ENCODE results near the gene NDUFS6.

The NDUFS6 gene

GRCh38 chr5:1856596-1857255 is 55.5 kb downstream of the NDUFS6 start:
- no peaks in the 10 kb centered on the region for H3K9me3 ChIP-seq (replicated peaks in 1 of 2; ENCODE audit: control insufficient read depth in 2 of 2, insufficient read depth in 1 of 2, low read depth in 1 of 2, low read length in 2 of 2)
- no peak overlapping the region for H4K91ac ChIP-seq (ENCODE audit: low read depth, low read length, poor library complexity)
- H3K79me1 ChIP-seq (ENCODE audit: low read depth, low read length): peaks cover 3% of the 10 kb centered on the region
- no peak overlapping the region for H3K4me3 ChIP-seq (ENCODE audit: low read length in 2 of 2)
- peak overlapping the region; percentile 17 for H4K8ac ChIP-seq (ENCODE audit: low read depth, low read length)
- H2BK12ac ChIP-seq (ENCODE audit: low read length): no peak overlapping the region
- no peak overlapping the region for H3K14ac ChIP-seq (ENCODE audit: low read length)
- no peak overlapping the region for H3K4ac ChIP-seq (ENCODE audit: low read length)
- H3K4me2 ChIP-seq (ENCODE audit: insufficient read depth, low read length, poor library complexity, severe bottlenecking): no peak overlapping the region
- no peak overlapping the region for H2AFZ ChIP-seq (ENCODE audit: low read length)
- H3K27me3 ChIP-seq (ENCODE audit: control insufficient read depth in 3 of 3, insufficient read depth in 3 of 3, low read depth in 1 of 3, low read length in 3 of 3): peaks cover under 1 to 28% (median 8%) of the 10 kb centered on the region in 3 experiments
- no peak for DNase-seq (ENCODE audit: low spot score)
- H2BK15ac ChIP-seq (ENCODE audit: low read length): peak overlapping the region; percentile 81
- WGBS, 2 donors (ENCODE audit: extremely low coverage in 2 of 2, insufficient read length in 2 of 2, insufficient replicate concordance in 1 of 2): no CpG with 5 or more reads among the region's 49 CpGs
- H3K27ac ChIP-seq (replicated peaks; ENCODE audit: low read length): no peak overlapping the region
- H2BK5ac ChIP-seq (ENCODE audit: low read length): peak overlapping the region; percentile 53
- peak overlapping the region; percentile 89 for H3K23ac ChIP-seq (ENCODE audit: low read depth, low read length, poor library complexity)
- no peak overlapping the region for H3K9ac ChIP-seq (ENCODE audit: low read depth, low read length, poor library complexity)
- H3K4me1 ChIP-seq (ENCODE audit: control insufficient read depth in 2 of 2, insufficient read depth in 1 of 2, low read depth in 1 of 2, low read length in 2 of 2): peaks cover 3 to 5% of the 10 kb centered on the region in 2 donors
- peak overlapping the region; percentile 37 for H2AK5ac ChIP-seq (ENCODE audit: low read depth, low read length)
- H2BK120ac ChIP-seq (ENCODE audit: low read depth, low read length): no peak overlapping the region
- H3K36me3 ChIP-seq (replicated peaks in 1 of 2; ENCODE audit: control insufficient read depth in 2 of 2, insufficient read depth in 2 of 2, low read length in 2 of 2): no peaks in the 10 kb centered on the region
- peak overlapping the region; percentile 83 for H3K18ac ChIP-seq (ENCODE audit: low read length)

GRCh38 chr5:1857256-1857600 is 56.0 kb downstream of the NDUFS6 start:
- Histone ChIP-seq H3K27me3 (ENCODE audit: control insufficient read depth in 3 of 3, insufficient read depth in 3 of 3, low read depth in 1 of 3, low read length in 3 of 3) (peaks cover 0 to 24% (median 13%) of the 10 kb centered on the region in 3 experiments), H2BK15ac (ENCODE audit: low read length) (no peak overlapping the region), H3K4me3 (ENCODE audit: low read length in 2 of 2) (no peak overlapping the region), H2BK12ac (ENCODE audit: low read length) (no peak overlapping the region), H3K14ac (ENCODE audit: low read length) (no peak overlapping the region), H3K18ac (ENCODE audit: low read length) (no peak overlapping the region), H3K36me3 (replicated peaks in 1 of 2; ENCODE audit: control insufficient read depth in 2 of 2, insufficient read depth in 2 of 2, low read length in 2 of 2) (no peaks in the 10 kb centered on the region), H2BK5ac (ENCODE audit: low read length) (no peak overlapping the region), H3K4me1 (ENCODE audit: control insufficient read depth in 2 of 2, insufficient read depth in 1 of 2, low read depth in 1 of 2, low read length in 2 of 2) (peaks cover 0 to 2% of the 10 kb centered on the region in 2 donors), H3K4ac (ENCODE audit: low read length) (no peak overlapping the region), H3K23ac (ENCODE audit: low read depth, low read length, poor library complexity) (peak overlapping the region; percentile 89), H3K9ac (ENCODE audit: low read depth, low read length, poor library complexity) (no peak overlapping the region), H3K27ac (replicated peaks; ENCODE audit: low read length) (no peak overlapping the region), H3K9me3 (replicated peaks in 1 of 2; ENCODE audit: control insufficient read depth in 2 of 2, insufficient read depth in 1 of 2, low read depth in 1 of 2, low read length in 2 of 2) (no peaks in the 10 kb centered on the region), H2AFZ (ENCODE audit: low read length) (no peak overlapping the region), H4K8ac (ENCODE audit: low read depth, low read length) (no peak overlapping the region), H2BK120ac (ENCODE audit: low read depth, low read length) (no peak overlapping the region), H3K79me1 (ENCODE audit: low read depth, low read length) (peaks cover 3% of the 10 kb centered on the region), H4K91ac (ENCODE audit: low read depth, low read length, poor library complexity) (no peak overlapping the region), H3K4me2 (ENCODE audit: insufficient read depth, low read length, poor library complexity, severe bottlenecking) (no peak overlapping the region), H2AK5ac (ENCODE audit: low read depth, low read length) (no peak overlapping the region)
- WGBS, 2 donors (ENCODE audit: extremely low coverage in 2 of 2, insufficient read length in 2 of 2, insufficient replicate concordance in 1 of 2): no CpG with 5 or more reads among the region's 32 CpGs
- DNase-seq (ENCODE audit: low spot score): no peak

- H3K79me1 ChIP-seq (ENCODE audit: low read depth, low read length): peaks cover 4% of the 10 kb centered on the region
- H2BK15ac ChIP-seq (ENCODE audit: low read length): no peak overlapping the region
- H3K4ac ChIP-seq (ENCODE audit: low read length): no peak overlapping the region
- H4K8ac ChIP-seq (ENCODE audit: low read depth, low read length): no peak overlapping the region
- peak overlapping the region; percentile 78 for H2AK5ac ChIP-seq (ENCODE audit: low read depth, low read length)
- H2BK12ac ChIP-seq (ENCODE audit: low read length): no peak overlapping the region
- peaks cover 0 to 17% (median 13%) of the 10 kb centered on the region in 3 experiments for H3K27me3 ChIP-seq (ENCODE audit: control insufficient read depth in 3 of 3, insufficient read depth in 3 of 3, low read depth in 1 of 3, low read length in 3 of 3)
- H3K9ac ChIP-seq (ENCODE audit: low read depth, low read length, poor library complexity): no peak overlapping the region
- DNase-seq (ENCODE audit: low spot score): no peak
- H2AFZ ChIP-seq (ENCODE audit: low read length): no peak overlapping the region
- H3K23ac ChIP-seq (ENCODE audit: low read depth, low read length, poor library complexity): peak overlapping the region; percentile 87
- no peak overlapping the region for H4K91ac ChIP-seq (ENCODE audit: low read depth, low read length, poor library complexity)
- H2BK5ac ChIP-seq (ENCODE audit: low read length): peak overlapping the region; percentile 39
- no peak overlapping the region for H3K4me3 ChIP-seq (ENCODE audit: low read length in 2 of 2)
- no peaks in the 10 kb centered on the region for H3K36me3 ChIP-seq (replicated peaks in 1 of 2; ENCODE audit: control insufficient read depth in 2 of 2, insufficient read depth in 2 of 2, low read length in 2 of 2)
- H2BK120ac ChIP-seq (ENCODE audit: low read depth, low read length): no peak overlapping the region
- H3K18ac ChIP-seq (ENCODE audit: low read length): no peak overlapping the region
- H3K4me2 ChIP-seq (ENCODE audit: insufficient read depth, low read length, poor library complexity, severe bottlenecking): no peak overlapping the region
- no CpG with 5 or more reads among the region's 16 CpGs for WGBS, 2 donors (ENCODE audit: extremely low coverage in 2 of 2, insufficient read length in 2 of 2, insufficient replicate concordance in 1 of 2)
- no peak overlapping the region for H3K14ac ChIP-seq (ENCODE audit: low read length)
- no peak overlapping the region for H3K27ac ChIP-seq (replicated peaks; ENCODE audit: low read length)
- H3K9me3 ChIP-seq (replicated peaks in 1 of 2; ENCODE audit: control insufficient read depth in 2 of 2, insufficient read depth in 1 of 2, low read depth in 1 of 2, low read length in 2 of 2): no peaks in the 10 kb centered on the region
- peaks cover under 1 to 4% of the 10 kb centered on the region in 2 donors for H3K4me1 ChIP-seq (ENCODE audit: control insufficient read depth in 2 of 2, insufficient read depth in 1 of 2, low read depth in 1 of 2, low read length in 2 of 2)
Measured at GRCh38 chr5:1858436-1858835, 57.2 kb downstream of the NDUFS6 start.

- Histone ChIP-seq H3K9me3 (replicated peaks in 1 of 2; ENCODE audit: control insufficient read depth in 2 of 2, insufficient read depth in 1 of 2, low read depth in 1 of 2, low read length in 2 of 2) (no peaks in the 10 kb centered on the region), H2BK15ac (ENCODE audit: low read length) (no peak overlapping the region), H3K9ac (ENCODE audit: low read depth, low read length, poor library complexity) (no peak overlapping the region), H4K91ac (ENCODE audit: low read depth, low read length, poor library complexity) (no peak overlapping the region), H4K8ac (ENCODE audit: low read depth, low read length) (no peak overlapping the region), H2BK120ac (ENCODE audit: low read depth, low read length) (no peak overlapping the region), H3K23ac (ENCODE audit: low read depth, low read length, poor library complexity) (no peak overlapping the region), H3K4me1 (ENCODE audit: control insufficient read depth in 2 of 2, insufficient read depth in 1 of 2, low read depth in 1 of 2, low read length in 2 of 2) (peaks cover 2 to 4% of the 10 kb centered on the region in 2 donors), H3K27me3 (ENCODE audit: control insufficient read depth in 3 of 3, insufficient read depth in 3 of 3, low read depth in 1 of 3, low read length in 3 of 3) (peaks cover 0 to 12% (median 11%) of the 10 kb centered on the region in 3 experiments), H2BK5ac (ENCODE audit: low read length) (no peak overlapping the region), H3K79me1 (ENCODE audit: low read depth, low read length) (peaks cover 4% of the 10 kb centered on the region), H2AK5ac (ENCODE audit: low read depth, low read length) (no peak overlapping the region), H2BK12ac (ENCODE audit: low read length) (no peak overlapping the region), H3K36me3 (replicated peaks in 1 of 2; ENCODE audit: control insufficient read depth in 2 of 2, insufficient read depth in 2 of 2, low read length in 2 of 2) (no peaks in the 10 kb centered on the region), H3K18ac (ENCODE audit: low read length) (peak overlapping the region; percentile 9), H3K4me2 (ENCODE audit: insufficient read depth, low read length, poor library complexity, severe bottlenecking) (no peak overlapping the region), H3K14ac (ENCODE audit: low read length) (no peak overlapping the region), H3K4ac (ENCODE audit: low read length) (no peak overlapping the region), H3K27ac (replicated peaks; ENCODE audit: low read length) (no peak overlapping the region), H2AFZ (ENCODE audit: low read length) (no peak overlapping the region), H3K4me3 (ENCODE audit: low read length in 2 of 2) (no peak overlapping the region)
- no CpG with 5 or more reads among the region's 10 CpGs for WGBS, 2 donors (ENCODE audit: extremely low coverage in 2 of 2, insufficient read length in 2 of 2, insufficient replicate concordance in 1 of 2)
- no peak for DNase-seq (ENCODE audit: low spot score)
Measured at GRCh38 chr5:1859099-1859498, 57.9 kb downstream of the NDUFS6 start.
